NCI-H2196 (cell line): ENCODE measurements around the gene ANKS1A.
A peak's percentile ranks its signal among the peaks of the same experiment; 100 is the strongest.
"Not testable (repeated sequence)": the region's sequence is repeated elsewhere in the genome, so short reads cannot be mapped to it uniquely, and the experiment has no call there.

ENCODE experiments used
- DNase-seq: peaks from one replicate; lab custom pipeline; 2025; ENCODE audit not compliant: unreplicated experiment; lab: John Stamatoyannopoulos, UW

ANKS1A gene

GRCh38 chr6:34990971-34991560 lies 102.0 kb downstream of the ANKS1A start:
- no peak for DNase-seq

GRCh38 chr6:34992376-34992775 lies 103.3 kb downstream of the ANKS1A start:
- peak; percentile 69 for DNase-seq

- DNase-seq: no peak
Measured at GRCh38 chr6:34993213-34993612, 104.2 kb downstream of the ANKS1A start.

GRCh38 chr6:34994693-34995092 lies 105.6 kb downstream of the ANKS1A start:
- DNase-seq: no peak

- not testable (repeated sequence) for DNase-seq
Measured at GRCh38 chr6:34998417-34998816, 109.4 kb downstream of the ANKS1A start.

- DNase-seq: not testable (repeated sequence)
Measured at GRCh38 chr6:34999153-34999552, 110.1 kb downstream of the ANKS1A start.

GRCh38 chr6:34999962-35000361 lies 110.9 kb downstream of the ANKS1A start:
- not testable (repeated sequence) for DNase-seq

- not testable (repeated sequence) for DNase-seq
Measured at GRCh38 chr6:35001349-35001748, 112.3 kb downstream of the ANKS1A start.

- DNase-seq: not testable (repeated sequence)
Measured at GRCh38 chr6:35003886-35004530, 115.0 kb downstream of the ANKS1A start.

- DNase-seq: no peak
Measured at GRCh38 chr6:35007016-35007415, 118.0 kb downstream of the ANKS1A start.

GRCh38 chr6:35008858-35009257 lies 119.8 kb downstream of the ANKS1A start:
- no peak for DNase-seq

GRCh38 chr6:35011096-35012041 lies 122.3 kb downstream of the ANKS1A start:
- DNase-seq: no peak

- DNase-seq: no peak
Measured at GRCh38 chr6:35013701-35014100, 124.6 kb downstream of the ANKS1A start.

- no peak for DNase-seq
Measured at GRCh38 chr6:35014341-35014740, 125.3 kb downstream of the ANKS1A start.

- DNase-seq: no peak
Measured at GRCh38 chr6:35014786-35015185, 125.7 kb downstream of the ANKS1A start.

- DNase-seq: no peak
Measured at GRCh38 chr6:35015476-35015875, 126.4 kb downstream of the ANKS1A start.

GRCh38 chr6:35015996-35016395 lies 126.9 kb downstream of the ANKS1A start:
- DNase-seq: no peak

GRCh38 chr6:35016502-35017321 lies 127.7 kb downstream of the ANKS1A start:
- no peak for DNase-seq

- no peak for DNase-seq
Measured at GRCh38 chr6:35017411-35018181, 128.5 kb downstream of the ANKS1A start.

- no peak for DNase-seq
Measured at GRCh38 chr6:35018182-35018519, 129.1 kb downstream of the ANKS1A start.
